Measurements from ENCODE around the gene RNF14. TPM values are rescaled to one million over a fixed set of nuclear protein-coding genes. Genes with fewer than 3 reads are reported as not detected.

RNF14 gene
- total and polyA plus RNA-seq, 4 donors: 22.9 to 50.6 (median 32.5) TPM

- no peak overlapping the region for H3K27ac ChIP-seq (ENCODE audit: low read depth in 1 of 2, low read length in 2 of 2)
- no peaks in the 10 kb centered on the region for H3K9me3 ChIP-seq (ENCODE audit: control insufficient read depth in 4 of 4, low read length in 3 of 4)
- WGBS: 83% methylated on average over 3 of the region's 3 CpGs
- no peak overlapping the region for H3K4me3 ChIP-seq (ENCODE audit: low read depth in 1 of 3, low read length in 3 of 3)
- H3K4me1 ChIP-seq (ENCODE audit: control insufficient read depth in 4 of 4, insufficient read depth in 4 of 4, low read length in 3 of 4): peaks cover 0 to 1% (median 0%) of the 10 kb centered on the region in 4 donors
- peaks cover 6 to 36% (median 31%) of the 10 kb centered on the region in 4 donors for H3K36me3 ChIP-seq (ENCODE audit: control insufficient read depth in 4 of 4, insufficient read depth in 3 of 4, low read depth in 1 of 4, low read length in 3 of 4)
- H3K9ac ChIP-seq (ENCODE audit: low read depth in 1 of 2, low read length in 2 of 2): no peak overlapping the region
- DNase-seq (ENCODE audit: low spot score): no peak
- TF ChIP-seq FOXA2 (IDR thresholded peaks at IDR 0.05) (no peak), NR2F2 (IDR thresholded peaks at IDR 0.05) (no peak), ZBTB33 (IDR thresholded peaks at IDR 0.05) (no peak), GABPA (IDR thresholded peaks at IDR 0.05 in 1 of 2, conservative IDR thresholded peaks at IDR 0.05 in 1 of 2) (no peak), FOXA1 (IDR thresholded peaks at IDR 0.05) (no peak), RAD21 (IDR thresholded peaks at IDR 0.05) (no peak), JUND (IDR thresholded peaks at IDR 0.05) (no peak), YY1 (IDR thresholded peaks at IDR 0.05) (no peak), HNF4A (conservative IDR thresholded peaks at IDR 0.05) (no peak)
- TF ChIP-seq, protein P1, sequence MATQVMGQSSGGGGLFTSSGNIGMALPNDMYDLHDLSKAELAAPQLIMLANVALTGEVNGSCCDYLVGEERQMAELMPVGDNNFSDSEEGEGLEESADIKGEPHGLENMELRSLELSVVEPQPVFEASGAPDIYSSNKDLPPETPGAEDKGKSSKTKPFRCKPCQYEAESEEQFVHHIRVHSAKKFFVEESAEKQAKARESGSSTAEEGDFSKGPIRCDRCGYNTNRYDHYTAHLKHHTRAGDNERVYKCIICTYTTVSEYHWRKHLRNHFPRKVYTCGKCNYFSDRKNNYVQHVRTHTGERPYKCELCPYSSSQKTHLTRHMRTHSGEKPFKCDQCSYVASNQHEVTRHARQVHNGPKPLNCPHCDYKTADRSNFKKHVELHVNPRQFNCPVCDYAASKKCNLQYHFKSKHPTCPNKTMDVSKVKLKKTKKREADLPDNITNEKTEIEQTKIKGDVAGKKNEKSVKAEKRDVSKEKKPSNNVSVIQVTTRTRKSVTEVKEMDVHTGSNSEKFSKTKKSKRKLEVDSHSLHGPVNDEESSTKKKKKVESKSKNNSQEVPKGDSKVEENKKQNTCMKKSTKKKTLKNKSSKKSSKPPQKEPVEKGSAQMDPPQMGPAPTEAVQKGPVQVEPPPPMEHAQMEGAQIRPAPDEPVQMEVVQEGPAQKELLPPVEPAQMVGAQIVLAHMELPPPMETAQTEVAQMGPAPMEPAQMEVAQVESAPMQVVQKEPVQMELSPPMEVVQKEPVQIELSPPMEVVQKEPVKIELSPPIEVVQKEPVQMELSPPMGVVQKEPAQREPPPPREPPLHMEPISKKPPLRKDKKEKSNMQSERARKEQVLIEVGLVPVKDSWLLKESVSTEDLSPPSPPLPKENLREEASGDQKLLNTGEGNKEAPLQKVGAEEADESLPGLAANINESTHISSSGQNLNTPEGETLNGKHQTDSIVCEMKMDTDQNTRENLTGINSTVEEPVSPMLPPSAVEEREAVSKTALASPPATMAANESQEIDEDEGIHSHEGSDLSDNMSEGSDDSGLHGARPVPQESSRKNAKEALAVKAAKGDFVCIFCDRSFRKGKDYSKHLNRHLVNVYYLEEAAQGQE (IDR thresholded peaks at IDR 0.05): no peak
- TF ChIP-seq, protein P2, sequence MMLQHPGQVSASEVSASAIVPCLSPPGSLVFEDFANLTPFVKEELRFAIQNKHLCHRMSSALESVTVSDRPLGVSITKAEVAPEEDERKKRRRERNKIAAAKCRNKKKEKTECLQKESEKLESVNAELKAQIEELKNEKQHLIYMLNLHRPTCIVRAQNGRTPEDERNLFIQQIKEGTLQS (IDR thresholded peaks at IDR 0.05): no peak
- no peaks in the 10 kb centered on the region for H3K27me3 ChIP-seq (ENCODE audit: control insufficient read depth in 4 of 4, insufficient read depth in 4 of 4, low read length in 3 of 4)
Measured at GRCh38 chr5:142006363-142007236, 37.7 kb downstream of the RNF14 start.

DNA sequence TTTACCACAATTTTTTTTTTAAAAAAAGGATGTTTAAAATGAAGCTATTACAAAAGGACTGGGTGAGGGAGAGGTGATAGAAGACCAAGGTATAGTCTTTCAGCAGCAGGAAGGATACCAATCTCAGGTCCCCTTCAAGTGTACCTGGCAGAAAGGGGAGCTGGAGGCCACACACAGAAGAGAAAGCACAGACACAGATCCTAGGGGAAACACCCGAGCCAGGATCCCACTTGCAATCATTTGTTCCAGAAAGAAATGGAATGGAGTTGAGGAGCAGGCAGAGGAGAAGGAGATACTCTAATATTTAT lies 38.3 kb downstream of the RNF14 start:
- H3K4me1 ChIP-seq (ENCODE audit: control insufficient read depth in 4 of 4, insufficient read depth in 4 of 4, low read length in 3 of 4): peaks cover 0 to 7% (median 2%) of the 10 kb centered on the region in 4 donors
- H3K9ac ChIP-seq (ENCODE audit: low read depth in 1 of 2, low read length in 2 of 2): no peak overlapping the region
- no peaks in the 10 kb centered on the region for H3K9me3 ChIP-seq (ENCODE audit: control insufficient read depth in 4 of 4, low read length in 3 of 4)
- H3K27ac ChIP-seq (ENCODE audit: low read depth in 1 of 2, low read length in 2 of 2): no peak overlapping the region
- 92% methylated on average over 1 of the region's 1 CpG for WGBS
- no peak overlapping the region for H3K4me3 ChIP-seq (ENCODE audit: low read depth in 1 of 3, low read length in 3 of 3)
- no peak for DNase-seq (ENCODE audit: low spot score)
- peaks cover 6 to 33% (median 26%) of the 10 kb centered on the region in 4 donors for H3K36me3 ChIP-seq (ENCODE audit: control insufficient read depth in 4 of 4, insufficient read depth in 3 of 4, low read depth in 1 of 4, low read length in 3 of 4)
- H3K27me3 ChIP-seq (ENCODE audit: control insufficient read depth in 4 of 4, insufficient read depth in 4 of 4, low read length in 3 of 4): no peaks in the 10 kb centered on the region
- TF ChIP-seq, protein P2 (IDR thresholded peaks at IDR 0.05): no peak
- no peak for TF ChIP-seq RAD21 (IDR thresholded peaks at IDR 0.05)
- no peak for TF ChIP-seq HNF4A (conservative IDR thresholded peaks at IDR 0.05)
- TF ChIP-seq NR2F2 (IDR thresholded peaks at IDR 0.05): no peak
- no peak for TF ChIP-seq FOXA2 (IDR thresholded peaks at IDR 0.05)
- TF ChIP-seq JUND (IDR thresholded peaks at IDR 0.05): no peak
- no peak for TF ChIP-seq RXRA (IDR thresholded peaks at IDR 0.05)
- TF ChIP-seq TAF1 (conservative IDR thresholded peaks at IDR 0.05): no peak
- no peak for TF ChIP-seq EGR1 (IDR thresholded peaks at IDR 0.05; ENCODE audit: low read depth in 2 of 2)
- TF ChIP-seq MAX (IDR thresholded peaks at IDR 0.05): no peak
- TF ChIP-seq YY1 (IDR thresholded peaks at IDR 0.05): no peak
- no peak for TF ChIP-seq HNF4G (IDR thresholded peaks at IDR 0.05)
- TF ChIP-seq SP1 (IDR thresholded peaks at IDR 0.05): no peak
- TF ChIP-seq FOXA1 (IDR thresholded peaks at IDR 0.05): no peak
- TF ChIP-seq GABPA (IDR thresholded peaks at IDR 0.05 in 1 of 2, conservative IDR thresholded peaks at IDR 0.05 in 1 of 2): no peak
- TF ChIP-seq, protein P1 (IDR thresholded peaks at IDR 0.05): no peak
- TF ChIP-seq, protein P3, sequence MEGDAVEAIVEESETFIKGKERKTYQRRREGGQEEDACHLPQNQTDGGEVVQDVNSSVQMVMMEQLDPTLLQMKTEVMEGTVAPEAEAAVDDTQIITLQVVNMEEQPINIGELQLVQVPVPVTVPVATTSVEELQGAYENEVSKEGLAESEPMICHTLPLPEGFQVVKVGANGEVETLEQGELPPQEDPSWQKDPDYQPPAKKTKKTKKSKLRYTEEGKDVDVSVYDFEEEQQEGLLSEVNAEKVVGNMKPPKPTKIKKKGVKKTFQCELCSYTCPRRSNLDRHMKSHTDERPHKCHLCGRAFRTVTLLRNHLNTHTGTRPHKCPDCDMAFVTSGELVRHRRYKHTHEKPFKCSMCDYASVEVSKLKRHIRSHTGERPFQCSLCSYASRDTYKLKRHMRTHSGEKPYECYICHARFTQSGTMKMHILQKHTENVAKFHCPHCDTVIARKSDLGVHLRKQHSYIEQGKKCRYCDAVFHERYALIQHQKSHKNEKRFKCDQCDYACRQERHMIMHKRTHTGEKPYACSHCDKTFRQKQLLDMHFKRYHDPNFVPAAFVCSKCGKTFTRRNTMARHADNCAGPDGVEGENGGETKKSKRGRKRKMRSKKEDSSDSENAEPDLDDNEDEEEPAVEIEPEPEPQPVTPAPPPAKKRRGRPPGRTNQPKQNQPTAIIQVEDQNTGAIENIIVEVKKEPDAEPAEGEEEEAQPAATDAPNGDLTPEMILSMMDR (IDR thresholded peaks at IDR 0.05; ENCODE audit: low read depth, low read length, missing input control): no peak

Measured in liver (tissue), 9 donors.